ENCODE data around the gene TEX51. TPM values are rescaled to one million over a fixed set of nuclear protein-coding genes. Genes with fewer than 3 reads are reported as not detected.

Gene TEX51
- total and polyA plus RNA-seq, 2 of the 4 experiments (the other 2 are of a cell fraction), result not detected

DNA sequence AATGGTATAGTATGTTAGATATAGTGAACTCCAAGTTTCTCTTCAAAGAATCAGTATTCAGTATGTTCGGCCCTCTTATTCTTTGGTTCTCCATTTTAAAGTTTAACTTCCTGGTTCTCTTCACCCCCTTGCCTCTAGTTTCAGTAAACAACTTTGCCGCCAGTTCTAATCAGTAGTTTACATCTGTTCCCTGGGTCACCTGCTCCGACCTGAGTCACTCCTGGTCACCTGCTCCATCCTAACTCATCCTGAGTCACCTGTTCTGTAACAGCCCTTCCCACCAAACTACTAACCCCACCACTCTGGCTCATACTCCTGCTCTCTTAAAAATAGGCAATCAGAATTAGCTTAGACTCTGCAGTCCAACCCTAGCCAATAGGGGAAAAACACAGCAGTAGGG lies 23.7 kb upstream of the TEX51 start:
- intact Hi-C loops (cut with micrococcal nuclease), result no loop called here
- Histone ChIP-seq H3K4me3 (ENCODE audit: insufficient read depth, low read depth, low read length) (no peak overlapping the region), H3K27ac (ENCODE audit: insufficient read depth, low read length) (no peak overlapping the region), H3K79me1 (ENCODE audit: low read depth in 1 of 2, low read length in 2 of 2) (no peaks in the 10 kb centered on the region), H4K5ac (ENCODE audit: low read depth, low read length) (no peak overlapping the region), H3K27me3 (ENCODE audit: control insufficient read depth, insufficient read depth, low read length) (no peaks in the 10 kb centered on the region), H3K23ac (ENCODE audit: low read depth, low read length) (no peak overlapping the region), H2BK20ac (ENCODE audit: low read depth, low read length) (no peak overlapping the region), H2BK120ac (ENCODE audit: low read depth, low read length) (no peak overlapping the region), H2BK5ac (ENCODE audit: low read depth, low read length, poor library complexity, severe bottlenecking) (no peak overlapping the region), H3K9me3 (ENCODE audit: control insufficient read depth, insufficient read depth, low read length) (no peaks in the 10 kb centered on the region), H3K14ac (replicated peaks; ENCODE audit: low read depth, low read length) (no peak overlapping the region), H3K56ac (ENCODE audit: extremely low read depth, insufficient read depth, low read length) (no peak overlapping the region), H4K91ac (ENCODE audit: insufficient read depth, low read depth, low read length) (no peak overlapping the region), H3K4me1 (ENCODE audit: control insufficient read depth, insufficient read depth, low read length) (no peaks in the 10 kb centered on the region), H2AK9ac (replicated peaks; ENCODE audit: low read depth, low read length, poor library complexity) (no peak overlapping the region), H3K9ac (ENCODE audit: low read depth, low read length) (no peak overlapping the region), H4K20me1 (ENCODE audit: insufficient read depth, low read length) (no peaks in the 10 kb centered on the region), H3K4me2 (ENCODE audit: low read depth, low read length) (no peak overlapping the region), H2AFZ (replicated peaks; ENCODE audit: low read length, poor library complexity) (no peak overlapping the region), H2AK5ac (ENCODE audit: low read depth, low read length) (no peak overlapping the region), H4K8ac (ENCODE audit: low read depth in 2 of 2, low read length in 2 of 2) (no peak overlapping the region), H2BK15ac (ENCODE audit: low read depth, low read length) (no peak overlapping the region), H3K36me3 (ENCODE audit: control insufficient read depth, insufficient read depth, low read length) (no peaks in the 10 kb centered on the region), H3K9me1 (ENCODE audit: insufficient read depth, low read length) (0 out of 2 replicates have a peak, but pooled peaks cover 4% of the 10 kb centered on the region), H3K18ac (ENCODE audit: low read depth, low read length) (no peak overlapping the region), H3K4ac (ENCODE audit: low read depth, low read length) (no peak overlapping the region)
- ChIA-PET POLR2A (ENCODE audit: unreplicated experiment) (no interaction called here), CTCF (no interaction called here)
- no CpG with 5 or more reads among the region's 3 CpGs for WGBS, 2 experiments (ENCODE audit: extremely low coverage in 2 of 2, insufficient read length in 1 of 2)
- no peak for DNase-seq
- ATAC-seq (ENCODE audit: low read depth), result no peak
- in situ Hi-C loops (cut with MboI; ENCODE audit: low sequenced_read_pairs), result no loop called here
- no peak for TF ChIP-seq SMC3 (IDR thresholded peaks at IDR 0.05; ENCODE audit: low read depth, low read length)
- TF ChIP-seq FOS (IDR thresholded peaks at IDR 0.05; ENCODE audit: low read depth, low read length), result no peak
- TF ChIP-seq POLR2A (IDR thresholded peaks at IDR 0.05; ENCODE audit: low read depth, low read length), result no peak
- TF ChIP-seq RFX5 (IDR thresholded peaks at IDR 0.05; ENCODE audit: low read depth, low read length), result no peak
- TF ChIP-seq MAFK (IDR thresholded peaks at IDR 0.05; ENCODE audit: low read depth, low read length), result no peak
- no peak for TF ChIP-seq BHLHE40 (IDR thresholded peaks at IDR 0.05; ENCODE audit: low read depth, low read length)
- TF ChIP-seq, protein P1, sequence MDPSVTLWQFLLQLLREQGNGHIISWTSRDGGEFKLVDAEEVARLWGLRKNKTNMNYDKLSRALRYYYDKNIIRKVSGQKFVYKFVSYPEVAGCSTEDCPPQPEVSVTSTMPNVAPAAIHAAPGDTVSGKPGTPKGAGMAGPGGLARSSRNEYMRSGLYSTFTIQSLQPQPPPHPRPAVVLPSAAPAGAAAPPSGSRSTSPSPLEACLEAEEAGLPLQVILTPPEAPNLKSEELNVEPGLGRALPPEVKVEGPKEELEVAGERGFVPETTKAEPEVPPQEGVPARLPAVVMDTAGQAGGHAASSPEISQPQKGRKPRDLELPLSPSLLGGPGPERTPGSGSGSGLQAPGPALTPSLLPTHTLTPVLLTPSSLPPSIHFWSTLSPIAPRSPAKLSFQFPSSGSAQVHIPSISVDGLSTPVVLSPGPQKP (IDR thresholded peaks at IDR 0.05; ENCODE audit: borderline replicate concordance, low read depth, low read length), result no peak
- TF ChIP-seq MAZ (IDR thresholded peaks at IDR 0.05; ENCODE audit: borderline replicate concordance, low read depth, low read length), result no peak
- TF ChIP-seq MXI1 (IDR thresholded peaks at IDR 0.05; ENCODE audit: borderline replicate concordance, low read depth, low read length), result no peak
- TF ChIP-seq, protein P2, sequence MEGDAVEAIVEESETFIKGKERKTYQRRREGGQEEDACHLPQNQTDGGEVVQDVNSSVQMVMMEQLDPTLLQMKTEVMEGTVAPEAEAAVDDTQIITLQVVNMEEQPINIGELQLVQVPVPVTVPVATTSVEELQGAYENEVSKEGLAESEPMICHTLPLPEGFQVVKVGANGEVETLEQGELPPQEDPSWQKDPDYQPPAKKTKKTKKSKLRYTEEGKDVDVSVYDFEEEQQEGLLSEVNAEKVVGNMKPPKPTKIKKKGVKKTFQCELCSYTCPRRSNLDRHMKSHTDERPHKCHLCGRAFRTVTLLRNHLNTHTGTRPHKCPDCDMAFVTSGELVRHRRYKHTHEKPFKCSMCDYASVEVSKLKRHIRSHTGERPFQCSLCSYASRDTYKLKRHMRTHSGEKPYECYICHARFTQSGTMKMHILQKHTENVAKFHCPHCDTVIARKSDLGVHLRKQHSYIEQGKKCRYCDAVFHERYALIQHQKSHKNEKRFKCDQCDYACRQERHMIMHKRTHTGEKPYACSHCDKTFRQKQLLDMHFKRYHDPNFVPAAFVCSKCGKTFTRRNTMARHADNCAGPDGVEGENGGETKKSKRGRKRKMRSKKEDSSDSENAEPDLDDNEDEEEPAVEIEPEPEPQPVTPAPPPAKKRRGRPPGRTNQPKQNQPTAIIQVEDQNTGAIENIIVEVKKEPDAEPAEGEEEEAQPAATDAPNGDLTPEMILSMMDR (conservative IDR thresholded peaks at IDR 0.05; ENCODE audit: low read depth, low read length), result no peak
- TF ChIP-seq RCOR1 (IDR thresholded peaks at IDR 0.05; ENCODE audit: insufficient replicate concordance, low read length), result no peak
- TF ChIP-seq, protein P3, sequence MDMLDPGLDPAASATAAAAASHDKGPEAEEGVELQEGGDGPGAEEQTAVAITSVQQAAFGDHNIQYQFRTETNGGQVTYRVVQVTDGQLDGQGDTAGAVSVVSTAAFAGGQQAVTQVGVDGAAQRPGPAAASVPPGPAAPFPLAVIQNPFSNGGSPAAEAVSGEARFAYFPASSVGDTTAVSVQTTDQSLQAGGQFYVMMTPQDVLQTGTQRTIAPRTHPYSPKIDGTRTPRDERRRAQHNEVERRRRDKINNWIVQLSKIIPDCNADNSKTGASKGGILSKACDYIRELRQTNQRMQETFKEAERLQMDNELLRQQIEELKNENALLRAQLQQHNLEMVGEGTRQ (IDR thresholded peaks at IDR 0.05; ENCODE audit: low read depth, low read length), result no peak
- no peak for TF ChIP-seq RAD21 (IDR thresholded peaks at IDR 0.05; ENCODE audit: low read length)
- no peak for TF ChIP-seq CHD1 (IDR thresholded peaks at IDR 0.05; ENCODE audit: low read depth, low read length)
- TF ChIP-seq NFE2L2 (IDR thresholded peaks at IDR 0.05; ENCODE audit: low read depth, low read length), result no peak
- TF ChIP-seq CEBPB (IDR thresholded peaks at IDR 0.05; ENCODE audit: low read depth, low read length), result no peak
- no TSS peak for BruUV-seq (replicated peaks)
- dilution Hi-C loops (cut with HindIII; ENCODE audit: low sequenced_read_pairs, unreplicated experiment), result no loop called here

All from IMR-90 (cell line).